ENCODE results near the gene LRCH1. TPM values are rescaled to one million over a fixed set of nuclear protein-coding genes. Genes with fewer than 3 reads are reported as not detected.

Gene LRCH1
- total and polyA plus RNA-seq, 2 of the 13 experiments (the other 11 are each of a cell fraction or from before 2014, with no cell fraction given): 4.1 to 12.6 TPM

GRCh38 chr13:46593398-46593797 is 40.4 kb downstream of the LRCH1 start:
- peaks cover 55% of the 10 kb centered on the region for H3K79me2 ChIP-seq (ENCODE audit: insufficient read depth, low read length)
- H3K4me1 ChIP-seq (ENCODE audit: insufficient read depth, low read length): peaks cover 14% of the 10 kb centered on the region; the same call in 1 of the 2 replicates
- FAIRE-seq (no peak), ATAC-seq (no peak), DNase-seq (ENCODE audit: low spot score) (no peak)
- in situ Hi-C loops (cut with HindIII; ENCODE audit: extremely low pct_ligation_motif_present, low pct_unique_long_range_greater_than_20kb) (no loop called here), intact Hi-C loops (cut with micrococcal nuclease; ENCODE audit: unreplicated experiment) (no loop called here)
- H3K27ac ChIP-seq (ENCODE audit: extremely low read length, insufficient read depth, low read length): no peak overlapping the region
- no peaks in the 10 kb centered on the region for H3K27me3 ChIP-seq (ENCODE audit: control insufficient read depth in 1 of 2, insufficient read depth in 2 of 2, low read length in 2 of 2)
- no TSS peak for BruUV-seq (replicated peaks)
- 97% methylated on average over 8 of the region's 11 CpGs for WGBS (ENCODE audit: low lambda C conversion rate)
- H2AFZ ChIP-seq (ENCODE audit: low read length): no peak overlapping the region
- no peak overlapping the region for H3K4me3 ChIP-seq (replicated peaks in 1 of 3; ENCODE audit: insufficient read depth in 1 of 3, low read depth in 2 of 3, low read length in 3 of 3)
- ChIA-PET CTCF (ENCODE audit: low intra/inter-chr PET ratio, low total read pairs) (no interaction called here), POLR2A (no interaction called here)
- no peaks in the 10 kb centered on the region; the same call in 1 of the 2 replicates for H4K20me1 ChIP-seq (ENCODE audit: insufficient read depth, low read length)
- H3K9ac ChIP-seq (ENCODE audit: insufficient read depth, low read depth, low read length): no peak overlapping the region
- H3K36me3 ChIP-seq (replicated peaks in 1 of 2; ENCODE audit: control insufficient read depth in 1 of 2, insufficient read depth in 2 of 2, low read length in 2 of 2): no peaks in the 10 kb centered on the region; a peak in 1 of 5 replicates
- no peaks in the 10 kb centered on the region for H3K9me3 ChIP-seq (ENCODE audit: low read length)
- no peak overlapping the region for H3K4me2 ChIP-seq (ENCODE audit: low read depth, low read length)
- no peak for TF ChIP-seq SNRNP70 (IDR thresholded peaks at IDR 0.05; ENCODE audit: low read depth, low read length)
- TF ChIP-seq PHF8 (CRISPR knock-in tag; IDR thresholded peaks at IDR 0.05): no peak
- no peak for TF ChIP-seq POLR2G (IDR thresholded peaks at IDR 0.05; ENCODE audit: low read depth, low read length)
- TF ChIP-seq ZNF296 (CRISPR knock-in tag; conservative IDR thresholded peaks at IDR 0.05): no peak
- no peak for TF ChIP-seq ELK4 (CRISPR knock-in tag; IDR thresholded peaks at IDR 0.05; ENCODE audit: borderline replicate concordance)
- TF ChIP-seq TMF1 (CRISPR knock-in tag; IDR thresholded peaks at IDR 0.05; ENCODE audit: low read depth): no peak
- no peak for TF ChIP-seq ZNF687 (CRISPR knock-in tag; IDR thresholded peaks at IDR 0.05)
- TF ChIP-seq ZFP91 (CRISPR knock-in tag; IDR thresholded peaks at IDR 0.05; ENCODE audit: borderline replicate concordance): no peak
- TF ChIP-seq ZNF710 (CRISPR knock-in tag; IDR thresholded peaks at IDR 0.05; ENCODE audit: borderline replicate concordance): no peak
- TF ChIP-seq AKNA (CRISPR knock-in tag; IDR thresholded peaks at IDR 0.05; ENCODE audit: borderline replicate concordance): no peak

Data from HepG2 (cell line).